Effector memory CD4-positive, alpha-beta T cell (primary cell): ENCODE measurements around the gene TK1.

Source experiments
- DNase-seq, 3 donors: peaks; one replicate each; pipeline ENCODE4 v3.0.0-alpha.2; 2020
- H3K27ac ChIP-seq: 2 replicates; pipeline ENCODE4 v1.7.0; 2013; ENCODE audit warnings: mild to moderate bottlenecking, low read length, moderate library complexity; ENCODE audit not compliant: insufficient read depth, poor library complexity, severe bottlenecking
- H3K27me3 ChIP-seq: replicated peaks from 2 replicates; pipeline ENCODE4 v1.7.0; 2013; ENCODE audit warnings: mild to moderate bottlenecking, low read length; ENCODE audit not compliant: insufficient read depth, control insufficient read depth, poor library complexity, severe bottlenecking
- H3K36me3 ChIP-seq: 2 replicates; pipeline ENCODE4 v1.7.0; 2013; ENCODE audit warnings: mild to moderate bottlenecking, low read length, moderate library complexity; ENCODE audit not compliant: control insufficient read depth, insufficient read depth
- H3K4me1 ChIP-seq: 2 replicates; pipeline ENCODE4 v1.7.0; 2013; ENCODE audit warnings: low read length, mild to moderate bottlenecking; ENCODE audit not compliant: control insufficient read depth, insufficient read depth, poor library complexity, severe bottlenecking
- H3K4me3 ChIP-seq: 2 replicates; pipeline ENCODE4 v1.7.0; 2013; ENCODE audit warnings: low read length, low read depth, mild to moderate bottlenecking; ENCODE audit not compliant: insufficient read depth, poor library complexity, severe bottlenecking
- H3K9me3 ChIP-seq: 2 replicates; pipeline ENCODE4 v1.7.0; 2013; ENCODE audit warnings: mild to moderate bottlenecking, low read length, moderate library complexity; ENCODE audit not compliant: control insufficient read depth

Gene TK1

DNA sequence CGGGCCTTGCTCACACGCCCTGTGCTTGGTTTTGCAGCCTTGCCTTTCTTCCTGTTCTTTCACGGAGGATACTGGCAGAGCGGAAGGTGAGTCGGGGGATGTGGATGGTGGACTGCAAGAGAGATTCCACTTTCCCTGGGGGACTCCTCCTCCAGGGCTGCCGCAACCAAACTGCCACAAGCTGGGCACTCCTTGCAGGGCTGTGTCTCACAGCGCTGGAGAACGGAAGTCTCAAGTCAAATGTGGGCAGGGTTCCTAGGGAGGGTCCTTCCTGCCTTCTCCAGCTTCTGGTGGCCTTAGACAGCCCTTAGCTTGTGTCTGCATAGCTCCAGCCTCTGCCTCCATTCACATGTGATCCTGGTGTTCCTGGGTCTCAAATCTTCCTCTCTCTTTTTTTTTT, 15.8 kb upstream of the TK1 start:
- Histone ChIP-seq H3K27me3 (no peaks in the 10 kb centered on the region), H3K4me1 (no peaks in the 10 kb centered on the region), H3K4me3 (no peak overlapping the region), H3K36me3 (no peaks in the 10 kb centered on the region), H3K27ac (no peak overlapping the region), H3K9me3 (no peaks in the 10 kb centered on the region)
- DNase-seq: no peak

GRCh38 chr17:78200451-78200850, 13.6 kb upstream of the TK1 start:
- DNase-seq: no peak
- H3K27ac ChIP-seq: no peak overlapping the region
- H3K27me3 ChIP-seq: no peaks in the 10 kb centered on the region
- no peaks in the 10 kb centered on the region for H3K4me1 ChIP-seq
- no peaks in the 10 kb centered on the region for H3K36me3 ChIP-seq
- H3K9me3 ChIP-seq: no peaks in the 10 kb centered on the region
- no peak overlapping the region for H3K4me3 ChIP-seq

DNA sequence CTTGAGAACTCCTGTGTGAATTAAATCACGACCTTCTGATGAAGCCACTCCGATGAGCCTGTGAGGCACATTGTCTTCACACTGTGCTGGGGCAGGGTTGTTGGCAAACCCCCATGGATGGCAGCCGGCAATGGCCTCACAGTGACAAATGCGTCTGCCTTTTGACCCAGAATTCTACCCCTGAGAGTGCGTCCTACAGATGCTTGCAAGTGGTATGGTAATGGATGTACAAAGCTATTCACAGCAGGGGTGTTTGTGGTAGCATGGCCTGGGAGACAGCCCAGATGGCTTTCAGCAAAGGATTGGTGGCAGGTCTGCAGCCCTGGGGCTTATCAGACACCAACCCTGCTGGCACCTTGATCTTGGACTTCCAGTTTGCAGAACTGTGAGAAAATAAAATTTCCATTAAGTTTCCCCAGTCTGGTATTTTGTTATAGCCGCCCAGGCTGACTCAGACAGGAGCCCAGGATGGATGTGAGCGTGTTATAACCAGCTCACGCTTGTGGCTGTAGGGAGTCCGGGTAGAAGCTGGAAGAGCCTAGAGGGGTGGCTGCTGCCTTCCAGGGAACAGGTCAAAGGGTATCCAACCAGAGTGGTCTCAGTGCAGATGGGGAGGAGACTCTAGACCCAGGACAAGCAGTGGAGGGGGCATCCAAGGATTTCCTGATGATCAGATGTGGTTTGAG, 10.4 kb upstream of the TK1 start:
- no peaks in the 10 kb centered on the region for H3K9me3 ChIP-seq
- no peaks in the 10 kb centered on the region for H3K27me3 ChIP-seq
- H3K27ac ChIP-seq: no peak overlapping the region
- H3K4me1 ChIP-seq: no peaks in the 10 kb centered on the region
- H3K4me3 ChIP-seq: no peak overlapping the region
- H3K36me3 ChIP-seq: no peaks in the 10 kb centered on the region
- no peak for DNase-seq

DNA sequence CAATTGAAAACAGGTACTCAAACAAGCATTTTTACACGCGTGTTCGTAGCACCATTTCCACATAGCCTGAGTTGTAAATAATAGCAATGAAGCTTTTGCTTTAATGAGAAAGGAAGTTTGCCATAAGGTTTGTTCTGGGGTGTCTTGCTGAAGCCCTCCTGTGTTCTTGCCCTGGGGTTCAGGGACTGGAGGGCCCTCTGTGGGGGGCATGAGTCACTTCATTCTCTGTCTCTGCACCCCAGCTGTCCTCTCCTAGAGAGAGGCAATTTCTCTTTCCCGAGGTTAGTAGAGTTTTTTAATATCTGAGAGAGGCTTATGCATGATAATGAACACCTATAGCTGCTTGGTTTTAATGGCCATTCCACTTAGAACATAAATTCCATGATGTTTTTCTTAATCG, 9.9 kb upstream of the TK1 start:
- Histone ChIP-seq H3K36me3 (no peaks in the 10 kb centered on the region), H3K27ac (no peak overlapping the region), H3K4me3 (no peak overlapping the region)

GRCh38 chr17:78185981-78186691, 716 bp downstream of the TK1 start:
- H3K36me3 ChIP-seq: no peaks in the 10 kb centered on the region
- H3K4me3 ChIP-seq: no peak overlapping the region
- DNase-seq: no peak

More for the DNA sequence above, 9.9 kb upstream of the TK1 start:
- Histone ChIP-seq H3K4me1 (no peaks in the 10 kb centered on the region), H3K9me3 (no peaks in the 10 kb centered on the region), H3K27me3 (no peaks in the 10 kb centered on the region)
- no peak for DNase-seq

GRCh38 chr17:78184868-78185267, 2.0 kb downstream of the TK1 start:
- no peak overlapping the region for H3K27ac ChIP-seq
- H3K27me3 ChIP-seq: no peaks in the 10 kb centered on the region
- H3K9me3 ChIP-seq: no peaks in the 10 kb centered on the region
- no peak for DNase-seq
- no peaks in the 10 kb centered on the region for H3K36me3 ChIP-seq
- no peaks in the 10 kb centered on the region for H3K4me1 ChIP-seq
- H3K4me3 ChIP-seq: no peak overlapping the region

More at GRCh38 chr17:78185981-78186691, 716 bp downstream of the TK1 start:
- Histone ChIP-seq H3K9me3 (no peaks in the 10 kb centered on the region), H3K27ac (no peak overlapping the region), H3K4me1 (no peaks in the 10 kb centered on the region), H3K27me3 (no peaks in the 10 kb centered on the region)

DNA sequence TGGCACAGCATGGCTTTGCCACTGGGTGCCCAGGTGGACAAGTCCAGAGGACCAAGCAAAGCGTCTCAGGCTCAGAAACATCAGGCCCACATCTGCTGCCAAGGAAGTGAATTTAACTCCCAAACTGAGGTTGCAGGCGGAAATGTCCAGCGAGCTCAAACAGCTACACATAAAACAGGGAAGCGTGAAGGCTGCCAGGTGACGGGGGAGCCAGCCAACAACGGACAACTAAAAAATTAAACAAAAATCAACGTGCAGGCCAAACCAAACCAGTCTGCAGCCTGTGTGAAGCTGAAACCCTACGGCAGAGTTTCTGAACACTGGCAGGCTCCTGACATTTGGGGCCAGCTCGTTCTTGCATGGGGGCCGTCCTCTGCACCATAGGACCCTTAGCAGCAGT, 2.5 kb downstream of the TK1 start:
- Histone ChIP-seq H3K9me3 (no peaks in the 10 kb centered on the region), H3K36me3 (no peaks in the 10 kb centered on the region), H3K4me1 (no peaks in the 10 kb centered on the region), H3K27me3 (no peaks in the 10 kb centered on the region), H3K27ac (no peak overlapping the region), H3K4me3 (no peak overlapping the region)
- no peak for DNase-seq

GRCh38 chr17:78183916-78184315, 2.9 kb downstream of the TK1 start:
- H3K4me3 ChIP-seq: no peak overlapping the region
- H3K4me1 ChIP-seq: no peaks in the 10 kb centered on the region
- H3K36me3 ChIP-seq: no peaks in the 10 kb centered on the region
- DNase-seq: no peak
- H3K9me3 ChIP-seq: no peaks in the 10 kb centered on the region
- H3K27me3 ChIP-seq: no peaks in the 10 kb centered on the region
- no peak overlapping the region for H3K27ac ChIP-seq

GRCh38 chr17:78182504-78182903, 4.3 kb downstream of the TK1 start:
- Histone ChIP-seq H3K4me3 (no peak overlapping the region), H3K27me3 (no peaks in the 10 kb centered on the region), H3K27ac (no peak overlapping the region), H3K9me3 (no peaks in the 10 kb centered on the region), H3K36me3 (no peaks in the 10 kb centered on the region), H3K4me1 (no peaks in the 10 kb centered on the region)
- DNase-seq: no peak

GRCh38 chr17:78180508-78180907, 6.3 kb downstream of the TK1 start:
- DNase-seq: no peak
- peaks cover 7% of the 10 kb centered on the region for H3K4me1 ChIP-seq
- H3K4me3 ChIP-seq: no peak overlapping the region
- no peaks in the 10 kb centered on the region for H3K9me3 ChIP-seq
- H3K27ac ChIP-seq: no peak overlapping the region
- no peaks in the 10 kb centered on the region for H3K36me3 ChIP-seq
- H3K27me3 ChIP-seq: no peaks in the 10 kb centered on the region
